ENCODE results near the gene ZFHX2. TPM values are rescaled to one million over a fixed set of nuclear protein-coding genes. Genes with fewer than 3 reads are reported as not detected.

ZFHX2 gene
- total RNA-seq, 4 donors from 2014 or later, result under 0.01 to 0.42 (median 0.20) TPM

DNA sequence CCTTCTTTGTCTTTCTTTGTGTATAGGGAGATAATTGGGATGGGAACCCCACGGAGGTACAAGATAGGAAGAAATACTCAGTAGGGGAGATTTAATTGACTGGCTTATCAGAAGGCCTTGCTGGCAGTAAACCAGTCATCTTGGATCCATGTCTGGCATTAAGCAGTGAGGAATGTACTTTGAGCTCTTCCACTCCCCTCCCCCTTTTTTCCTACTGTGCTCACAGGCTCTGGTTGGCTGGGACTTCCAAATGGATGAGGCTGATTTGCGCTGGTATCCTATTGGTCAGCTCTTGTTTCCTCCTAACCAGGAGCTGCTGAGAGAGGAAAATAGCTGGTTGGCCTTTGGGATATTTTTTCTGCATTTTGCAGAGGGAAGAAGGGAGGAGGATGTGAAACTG is 57.3 kb downstream of the ZFHX2 start:
- TF ChIP-seq, protein P1, sequence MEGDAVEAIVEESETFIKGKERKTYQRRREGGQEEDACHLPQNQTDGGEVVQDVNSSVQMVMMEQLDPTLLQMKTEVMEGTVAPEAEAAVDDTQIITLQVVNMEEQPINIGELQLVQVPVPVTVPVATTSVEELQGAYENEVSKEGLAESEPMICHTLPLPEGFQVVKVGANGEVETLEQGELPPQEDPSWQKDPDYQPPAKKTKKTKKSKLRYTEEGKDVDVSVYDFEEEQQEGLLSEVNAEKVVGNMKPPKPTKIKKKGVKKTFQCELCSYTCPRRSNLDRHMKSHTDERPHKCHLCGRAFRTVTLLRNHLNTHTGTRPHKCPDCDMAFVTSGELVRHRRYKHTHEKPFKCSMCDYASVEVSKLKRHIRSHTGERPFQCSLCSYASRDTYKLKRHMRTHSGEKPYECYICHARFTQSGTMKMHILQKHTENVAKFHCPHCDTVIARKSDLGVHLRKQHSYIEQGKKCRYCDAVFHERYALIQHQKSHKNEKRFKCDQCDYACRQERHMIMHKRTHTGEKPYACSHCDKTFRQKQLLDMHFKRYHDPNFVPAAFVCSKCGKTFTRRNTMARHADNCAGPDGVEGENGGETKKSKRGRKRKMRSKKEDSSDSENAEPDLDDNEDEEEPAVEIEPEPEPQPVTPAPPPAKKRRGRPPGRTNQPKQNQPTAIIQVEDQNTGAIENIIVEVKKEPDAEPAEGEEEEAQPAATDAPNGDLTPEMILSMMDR (IDR thresholded peaks at IDR 0.05), result no peak
- no peak for TF ChIP-seq POLR2A (IDR thresholded peaks at IDR 0.05)
- Histone ChIP-seq H3K4me3 (no peak overlapping the region), H3K4me1 (no peaks in the 10 kb centered on the region), H3K9me3 (no peaks in the 10 kb centered on the region), H3K27ac (no peak overlapping the region), H3K36me3 (peaks cover 0 to 13% (median 0%) of the 10 kb centered on the region in 3 donors), H3K27me3 (no peaks in the 10 kb centered on the region)
- intact Hi-C loops (cut with DNase I), result no loop called here
- DNase-seq, result no peak
- WGBS, 2 donors, result 75 to 85% methylated on average over 2 of the region's 2 CpGs

DNA sequence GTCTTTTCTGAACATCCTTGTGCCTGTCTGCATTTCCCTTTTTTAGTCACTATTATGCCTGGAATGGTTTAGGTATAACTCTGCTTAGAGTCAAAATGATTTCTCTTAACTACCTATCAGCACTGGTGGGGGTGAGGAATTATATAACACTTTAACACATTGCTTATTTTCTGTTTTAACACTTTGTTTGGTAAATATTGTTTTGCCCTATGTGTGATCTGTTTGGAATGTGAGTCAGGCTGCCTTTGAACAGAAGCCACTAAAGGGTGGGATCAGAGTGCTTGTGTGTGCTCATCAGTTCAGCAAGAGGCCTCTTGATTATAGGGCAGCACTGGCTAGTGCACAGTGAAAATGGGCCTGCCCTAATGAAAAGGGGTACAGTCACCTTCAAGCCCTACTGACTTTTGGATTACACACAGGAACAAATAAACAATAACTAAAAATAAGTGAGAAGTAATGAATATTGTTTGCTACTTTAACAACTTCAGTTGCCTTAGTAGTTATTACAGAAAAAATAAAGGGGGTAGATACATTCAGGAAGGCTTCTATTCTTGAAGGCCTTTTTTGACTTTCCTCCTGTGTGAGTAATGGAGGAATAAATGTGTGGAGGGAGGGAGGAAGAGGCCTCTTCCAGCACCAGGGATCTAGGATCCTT is 58.8 kb downstream of the ZFHX2 start:
- Histone ChIP-seq H3K36me3 (peaks cover 0 to 26% (median 0%) of the 10 kb centered on the region in 3 donors), H3K4me1 (no peaks in the 10 kb centered on the region), H3K27ac (no peak overlapping the region), H3K9me3 (no peaks in the 10 kb centered on the region), H3K27me3 (no peaks in the 10 kb centered on the region), H3K4me3 (no peak overlapping the region)
- no peak for DNase-seq
- intact Hi-C loops (cut with DNase I), result no loop called here
- no peak for TF ChIP-seq POLR2A (IDR thresholded peaks at IDR 0.05)
- TF ChIP-seq, protein P1 (IDR thresholded peaks at IDR 0.05), result no peak

DNA sequence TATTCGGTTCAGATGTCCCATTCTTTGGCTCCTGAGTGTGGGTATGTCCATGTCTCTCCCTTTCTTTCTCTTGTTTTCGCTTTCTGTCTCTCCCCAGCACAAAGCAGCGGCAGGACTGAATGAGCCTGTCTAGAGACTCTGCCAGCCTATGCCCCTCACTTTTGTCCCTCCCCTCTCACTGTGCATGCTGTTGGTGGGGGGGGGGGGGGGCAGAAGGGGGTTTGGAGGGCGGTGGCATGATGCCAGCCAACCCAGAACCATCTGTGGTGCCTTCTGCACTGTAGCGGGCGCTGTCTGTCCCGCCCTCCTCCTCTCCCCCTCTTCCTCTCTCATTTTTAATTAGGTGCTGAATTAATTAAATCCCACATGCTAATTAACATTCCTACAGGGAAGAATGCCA is 64.3 kb downstream of the ZFHX2 start:
- no peak overlapping the region for H3K27ac ChIP-seq
- intact Hi-C loops (cut with DNase I), result no loop called here
- no peak for DNase-seq
- no peak overlapping the region for H3K4me3 ChIP-seq
- no peaks in the 10 kb centered on the region for H3K4me1 ChIP-seq
- TF ChIP-seq POLR2A (IDR thresholded peaks at IDR 0.05), result no peak
- TF ChIP-seq, protein P1 (IDR thresholded peaks at IDR 0.05), result no peak
- no peaks in the 10 kb centered on the region for H3K9me3 ChIP-seq
- no peaks in the 10 kb centered on the region for H3K27me3 ChIP-seq
- peaks cover 0 to 73% (median 0%) of the 10 kb centered on the region in 3 donors for H3K36me3 ChIP-seq
- WGBS, 2 donors, result 81 to 82% methylated on average over 6 to 7 of the region's 7 CpGs

DNA sequence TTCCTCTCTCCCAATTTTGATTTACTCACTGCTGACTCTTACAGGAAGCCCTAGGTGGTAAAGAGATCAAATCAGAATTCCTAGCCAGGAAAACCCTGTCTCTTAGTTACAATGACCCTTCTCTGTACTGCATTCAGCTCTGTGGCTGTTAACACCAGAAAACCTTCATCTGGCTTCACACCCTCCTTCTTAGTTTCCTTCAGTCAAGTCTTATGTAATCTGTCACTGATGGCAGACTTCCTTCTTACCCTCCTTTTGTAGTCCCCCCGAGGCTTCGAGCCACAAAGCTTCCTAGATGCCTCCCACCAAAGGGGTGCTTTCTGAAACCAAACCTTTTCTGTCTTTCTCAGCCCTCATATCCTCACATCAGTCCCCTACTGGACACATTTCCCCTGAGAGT is 65.5 kb downstream of the ZFHX2 start:
- intact Hi-C loops (cut with DNase I), result no loop called here
- no peak overlapping the region for H3K4me3 ChIP-seq
- no peaks in the 10 kb centered on the region for H3K4me1 ChIP-seq
- DNase-seq, result no peak
- H3K36me3 ChIP-seq, result peaks cover 0 to 85% (median 0%) of the 10 kb centered on the region in 3 donors
- H3K9me3 ChIP-seq, result no peaks in the 10 kb centered on the region
- WGBS, 2 donors, result 60 to 66% methylated on average over 2 of the region's 2 CpGs
- TF ChIP-seq, protein P1 (IDR thresholded peaks at IDR 0.05), result no peak
- TF ChIP-seq POLR2A (IDR thresholded peaks at IDR 0.05), result no peak
- no peak overlapping the region for H3K27ac ChIP-seq
- no peaks in the 10 kb centered on the region for H3K27me3 ChIP-seq

DNA sequence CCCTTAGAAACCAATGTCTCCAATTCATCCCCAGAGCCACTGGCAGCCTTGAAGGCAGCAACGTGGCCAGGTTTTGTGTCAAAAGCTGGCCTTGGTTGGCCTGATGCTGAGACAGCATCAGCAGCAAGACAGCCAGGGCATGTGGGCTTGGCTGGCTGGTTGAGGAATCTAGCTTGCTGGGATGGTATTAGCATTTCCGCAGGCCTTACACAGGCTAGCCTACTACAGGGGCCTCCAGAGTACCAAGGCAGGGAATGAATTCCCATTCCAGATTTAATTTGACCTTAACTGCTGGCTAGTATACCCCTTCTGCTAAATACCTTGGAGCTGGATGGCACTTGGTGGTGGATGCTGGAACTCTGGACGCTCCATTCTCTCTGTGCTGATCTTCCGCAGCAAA is 66.2 kb downstream of the ZFHX2 start:
- Histone ChIP-seq H3K27ac (no peak overlapping the region), H3K4me1 (no peaks in the 10 kb centered on the region), H3K9me3 (no peaks in the 10 kb centered on the region), H3K4me3 (no peak overlapping the region), H3K36me3 (peaks cover 0 to 89% (median 4%) of the 10 kb centered on the region in 3 donors), H3K27me3 (no peaks in the 10 kb centered on the region)
- no peak for DNase-seq
- WGBS, 2 donors, result 85 to 87% methylated on average over 3 to 4 of the region's 4 CpGs
- intact Hi-C loops (cut with DNase I), result no loop called here
- no peak for TF ChIP-seq POLR2A (IDR thresholded peaks at IDR 0.05)
- TF ChIP-seq, protein P1 (IDR thresholded peaks at IDR 0.05), result no peak
